Non-pigmented ciliary epithelial cell (primary cell): Measurements from ENCODE around the gene RNASEH2B.

ENCODE experiments used
- DNase-seq: peaks from one replicate; pipeline ENCODE4 v3.0.0-alpha.2; 2010; ENCODE audit warnings: low read depth

RNASEH2B gene

DNA sequence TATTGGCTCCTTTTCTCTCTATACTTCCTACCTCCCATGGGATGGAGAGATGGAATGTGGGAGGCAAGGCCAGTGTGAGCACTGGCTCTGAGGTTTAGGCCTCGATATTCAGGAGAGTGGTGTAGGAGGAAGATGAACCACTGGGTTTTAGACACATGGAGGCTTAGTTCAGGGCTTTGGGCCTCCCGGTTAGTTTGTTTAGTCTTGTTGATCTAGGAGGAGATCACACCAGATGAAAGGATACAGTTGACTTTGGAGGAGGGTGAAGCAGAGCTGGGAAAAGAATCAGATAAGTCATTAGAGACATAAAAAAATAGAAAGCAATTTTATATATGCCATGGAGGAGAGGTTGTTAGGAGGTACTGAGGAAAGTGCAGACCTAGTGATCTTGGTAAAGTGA is 30.9 kb downstream of the RNASEH2B start:
- no peak for DNase-seq

DNA sequence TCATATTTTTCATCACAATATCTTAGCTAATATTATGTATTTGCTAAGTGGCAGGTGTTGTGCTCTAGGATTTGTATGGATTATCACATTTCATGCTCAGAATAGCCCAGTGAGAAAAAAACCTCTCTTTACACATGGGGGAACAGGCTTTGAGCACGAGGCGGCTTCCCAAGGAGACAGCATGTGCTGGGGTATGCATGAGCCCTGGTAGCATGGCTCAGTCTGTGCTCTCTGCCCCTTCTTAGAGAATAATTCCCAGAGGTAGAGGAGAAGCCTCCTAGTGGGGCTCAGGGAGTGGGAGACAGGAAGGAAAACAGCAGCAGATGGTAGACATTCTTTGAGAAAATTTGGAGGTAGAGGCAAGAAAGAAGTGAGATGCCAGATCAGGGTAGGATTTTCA is 31.6 kb downstream of the RNASEH2B start:
- no peak for DNase-seq

DNA sequence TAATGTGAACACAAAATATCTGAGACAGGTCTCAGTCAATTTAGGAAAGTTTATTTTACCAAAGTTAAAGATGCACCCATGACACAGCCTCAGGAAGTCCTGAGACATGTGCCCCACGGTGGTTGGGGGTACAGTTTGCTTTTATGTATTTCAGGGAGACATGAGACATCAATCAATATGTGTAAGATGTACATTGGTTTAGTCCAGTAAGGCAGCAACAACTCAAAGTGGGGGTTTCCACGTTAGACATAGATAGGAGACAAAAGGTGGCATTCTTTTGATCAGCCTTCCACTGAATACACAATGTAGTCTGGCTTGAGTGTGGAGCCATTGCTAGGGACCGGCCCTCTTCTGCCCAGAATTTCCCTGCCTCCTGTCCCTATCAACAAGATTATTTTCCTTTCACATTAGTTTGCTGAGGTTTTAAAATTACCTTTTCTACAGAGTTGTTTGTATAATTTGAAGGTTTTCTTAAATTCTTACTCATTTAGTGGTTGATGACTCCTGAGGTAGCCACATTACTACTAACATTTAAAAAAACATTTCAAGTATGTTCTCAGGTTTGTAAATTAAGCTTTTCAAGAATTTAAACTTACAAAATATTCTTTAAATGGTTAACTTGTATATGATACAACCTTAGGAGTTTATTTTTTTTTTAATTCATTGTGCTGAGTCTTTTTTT is 33.2 kb downstream of the RNASEH2B start:
- DNase-seq = no peak

DNA sequence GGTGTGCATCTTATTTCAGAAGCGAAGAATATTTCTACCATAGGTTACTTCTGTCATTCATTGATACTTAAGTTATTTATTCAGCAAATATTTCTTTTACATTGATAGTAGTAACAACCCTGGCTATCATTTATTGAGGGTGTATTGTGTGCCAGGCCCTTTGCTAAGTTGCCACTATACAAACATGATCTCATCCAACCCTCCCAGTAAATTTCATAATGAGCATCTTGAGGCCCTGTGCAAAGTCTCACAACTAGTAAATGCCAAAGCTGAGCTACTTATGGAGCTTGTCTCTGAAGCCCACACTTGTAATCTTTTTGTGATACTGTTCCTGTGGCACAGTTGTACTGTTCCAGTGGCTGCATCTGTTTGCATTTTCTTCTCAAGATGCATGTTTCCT is 36.1 kb downstream of the RNASEH2B start:
- DNase-seq = no peak

DNA sequence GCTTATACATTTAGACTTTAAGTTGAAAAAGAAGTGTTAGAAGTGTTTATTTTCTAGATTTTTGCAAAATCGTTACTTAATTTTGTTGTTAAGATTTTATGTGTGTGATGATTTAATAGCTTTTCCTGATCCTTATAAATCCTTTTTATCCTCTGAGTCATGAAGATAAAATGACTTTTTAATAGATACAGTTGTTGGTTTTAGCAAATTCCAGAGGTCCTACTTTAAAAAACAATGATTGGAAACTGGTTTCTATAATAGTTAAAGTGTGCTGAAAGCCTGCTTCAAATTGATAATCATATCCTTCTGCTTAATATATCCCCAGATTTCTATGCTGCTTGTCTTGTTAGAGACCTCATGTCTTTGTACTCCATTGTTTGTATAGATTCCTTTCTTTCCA is 39.0 kb downstream of the RNASEH2B start:
- no peak for DNase-seq

DNA sequence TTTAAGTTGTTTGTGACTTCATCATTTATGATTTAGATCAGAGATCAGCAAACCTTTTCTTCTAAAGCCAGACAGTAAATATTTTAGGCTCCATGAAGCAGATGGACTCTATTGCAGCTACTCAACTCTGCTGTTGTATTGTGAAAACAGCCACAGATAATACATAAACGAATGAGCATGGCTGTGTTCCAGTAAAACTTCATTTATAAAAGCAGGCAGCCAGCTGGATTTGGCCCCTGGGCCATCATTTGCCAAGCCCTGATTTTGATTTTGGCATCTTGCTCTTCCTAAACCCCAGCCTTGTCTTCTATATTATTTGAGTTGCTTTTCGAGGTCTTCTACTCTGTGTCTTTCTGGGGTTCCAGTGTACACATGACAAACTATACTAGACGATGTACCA is 41.3 kb downstream of the RNASEH2B start:
- DNase-seq = no peak

DNA sequence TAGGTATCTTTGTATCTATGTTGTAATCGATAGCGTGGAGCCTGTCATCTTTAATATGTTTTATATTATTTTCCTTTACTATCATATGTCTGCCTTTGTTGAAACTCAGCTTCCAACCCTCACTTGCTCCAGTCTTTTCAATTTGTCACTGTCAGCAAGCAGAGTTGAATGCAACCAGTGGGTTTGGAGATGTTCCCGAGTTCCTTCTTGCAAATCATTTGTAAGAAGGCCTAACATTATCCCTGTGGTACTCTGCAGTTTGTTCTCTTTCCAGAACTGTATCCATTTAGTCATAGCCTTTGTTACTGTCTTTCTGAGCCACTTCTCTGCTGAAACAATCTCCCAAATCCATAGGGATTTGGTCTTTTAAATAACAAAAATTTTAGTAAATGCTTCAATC is 41.8 kb downstream of the RNASEH2B start:
- no peak for DNase-seq

DNA sequence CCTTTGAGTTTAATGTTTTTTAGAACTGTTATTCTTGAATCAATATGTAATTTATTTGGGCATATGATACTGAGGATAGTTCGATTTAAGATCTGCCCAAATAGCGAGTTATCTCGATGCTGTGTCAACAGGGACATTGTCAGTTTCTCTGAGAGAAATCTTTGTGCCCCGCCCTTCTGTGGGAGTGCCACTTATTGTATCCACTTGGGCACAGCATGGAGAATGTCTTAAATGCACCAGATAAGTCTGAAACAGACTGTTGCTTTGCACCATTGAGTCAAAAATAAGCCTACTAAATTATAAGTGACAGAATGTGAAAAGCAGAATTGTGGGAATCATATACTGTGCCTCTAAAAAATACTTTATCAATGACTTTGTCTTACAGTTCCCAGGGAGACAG is 45.6 kb downstream of the RNASEH2B start:
- DNase-seq = no peak

DNA sequence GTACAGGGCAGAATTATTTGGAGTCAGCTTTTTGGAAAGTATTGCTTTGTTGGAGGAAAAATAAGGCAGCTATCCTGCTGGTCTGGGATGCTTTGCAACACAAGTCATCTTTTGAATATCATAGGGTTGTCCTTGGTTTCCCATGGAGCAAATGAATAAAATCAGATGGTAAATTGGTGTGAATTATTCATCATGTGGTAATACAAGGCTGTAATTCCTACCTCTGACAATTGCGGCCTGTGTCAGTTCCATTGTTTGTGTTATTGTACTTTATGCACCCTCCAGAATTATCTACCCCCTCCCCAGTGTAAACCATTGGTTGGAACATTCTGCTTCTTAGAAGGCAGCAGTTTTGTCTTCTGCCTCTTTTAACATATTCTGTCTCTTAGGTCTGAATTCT is 46.2 kb downstream of the RNASEH2B start:
- DNase-seq = no peak

DNA sequence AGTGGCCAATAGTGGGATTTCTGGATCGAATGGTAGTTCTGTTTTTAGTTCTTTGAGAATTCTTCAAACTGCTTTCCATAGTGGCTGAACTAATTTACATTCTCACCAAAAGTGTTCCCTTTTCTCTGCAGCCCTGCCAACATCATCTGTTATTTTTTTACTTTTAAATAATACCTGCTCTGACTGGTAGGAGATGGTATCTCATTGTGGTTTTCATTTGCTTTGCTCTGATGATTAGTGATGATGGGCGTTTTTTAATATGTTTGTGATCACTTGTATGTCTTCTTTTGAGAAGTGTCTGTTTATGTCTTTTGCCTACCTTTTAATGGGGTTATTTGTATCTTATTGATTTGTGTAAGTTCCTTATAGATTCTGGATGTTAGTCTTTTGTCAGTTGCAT is 48.0 kb downstream of the RNASEH2B start:
- DNase-seq = no peak

DNA sequence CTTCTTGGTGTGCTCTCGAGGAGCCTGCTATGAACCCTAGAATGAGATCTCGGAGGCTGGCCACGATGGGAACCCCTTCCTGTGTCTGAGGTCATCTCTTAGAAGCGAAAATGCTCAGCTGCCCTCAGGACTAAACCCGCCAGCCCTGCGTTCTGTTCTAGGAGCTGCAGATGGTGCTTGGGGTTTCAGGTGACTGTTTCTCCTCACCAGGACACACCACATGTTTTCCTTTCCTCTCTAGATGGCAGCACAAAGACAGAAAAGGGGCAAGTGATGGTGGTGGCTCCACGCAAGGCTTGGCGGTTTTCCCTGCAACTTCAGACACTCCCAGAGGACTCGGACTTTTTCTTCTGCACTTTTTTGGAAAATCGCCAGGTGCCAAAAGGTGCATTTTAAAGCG is 60.1 kb downstream of the RNASEH2B start:
- DNase-seq = no peak

DNA sequence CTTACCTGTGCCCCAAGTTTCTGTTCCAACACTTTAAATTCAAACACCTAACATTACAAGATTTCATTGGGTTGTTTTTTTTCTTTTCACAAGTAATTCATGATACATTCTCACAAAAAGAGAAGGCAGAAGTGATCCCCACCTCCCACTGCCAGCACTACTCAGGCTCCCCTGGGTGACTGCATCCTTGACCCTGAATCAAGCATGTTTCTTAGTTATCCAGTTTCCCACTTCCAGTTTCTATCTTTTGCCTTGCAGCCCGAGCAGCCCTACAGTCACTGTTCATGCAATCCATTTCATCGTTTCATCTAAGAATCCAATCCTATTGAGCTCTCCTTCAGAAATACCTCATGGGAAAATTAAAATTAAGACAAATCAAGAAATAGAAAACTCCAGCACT is 61.4 kb downstream of the RNASEH2B start:
- DNase-seq = no peak

DNA sequence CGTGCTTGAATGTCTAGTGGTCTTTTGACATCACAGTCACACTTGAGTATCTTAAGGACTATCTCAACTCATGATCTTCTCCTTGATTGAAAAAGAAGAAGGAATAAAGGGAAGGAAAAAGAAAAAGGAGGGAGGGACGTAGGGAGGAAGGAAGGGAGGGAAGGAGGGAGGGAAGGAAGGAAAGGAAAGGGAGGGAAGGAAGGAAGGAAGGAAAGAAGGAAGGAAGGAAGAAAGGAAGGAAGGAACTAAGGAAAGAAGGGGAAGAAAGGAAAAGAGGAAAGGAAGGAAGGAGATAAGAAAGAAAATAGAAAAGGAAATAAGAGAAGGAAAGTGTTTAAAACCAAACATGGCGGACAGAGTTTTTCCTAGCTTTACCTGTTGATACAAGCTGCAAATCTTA is 64.7 kb downstream of the RNASEH2B start:
- no peak for DNase-seq

DNA sequence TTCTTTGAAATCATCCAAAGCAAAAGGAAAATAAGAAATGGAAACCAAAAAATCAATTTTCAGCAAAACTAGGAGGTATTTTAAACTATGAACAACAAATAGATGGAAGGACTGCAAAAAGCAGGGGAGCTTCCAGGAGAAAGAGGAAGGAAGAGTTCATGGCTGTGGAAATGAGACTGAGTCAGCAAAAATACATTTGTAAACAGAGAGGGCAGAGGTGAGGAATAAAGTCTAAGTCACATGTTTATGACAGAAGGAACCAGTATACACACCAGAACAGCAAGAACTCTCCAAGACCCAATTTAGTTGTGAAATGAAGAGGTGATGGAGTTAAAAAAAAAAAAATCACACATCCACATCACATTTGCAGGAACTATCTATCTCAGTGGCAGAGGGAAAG is 69.6 kb downstream of the RNASEH2B start:
- no peak for DNase-seq

DNA sequence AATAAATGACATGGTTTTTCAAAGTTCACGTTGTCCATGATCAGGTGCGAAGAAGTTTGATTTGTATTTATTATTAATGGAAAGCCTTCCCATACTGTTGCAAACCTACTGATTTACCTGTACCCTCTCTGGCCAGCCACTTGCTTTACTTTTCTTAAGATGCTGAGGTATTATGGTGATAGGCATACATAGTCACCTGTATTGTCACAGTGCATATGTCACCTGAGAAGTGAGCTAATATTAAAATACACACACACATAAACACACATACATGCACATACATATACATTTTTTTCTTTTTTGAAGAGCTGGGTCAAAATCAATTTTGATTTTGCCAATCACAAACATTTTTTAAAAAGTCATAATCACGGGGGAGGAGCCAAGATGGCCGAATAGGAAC is 72.1 kb downstream of the RNASEH2B start:
- DNase-seq = no peak

DNA sequence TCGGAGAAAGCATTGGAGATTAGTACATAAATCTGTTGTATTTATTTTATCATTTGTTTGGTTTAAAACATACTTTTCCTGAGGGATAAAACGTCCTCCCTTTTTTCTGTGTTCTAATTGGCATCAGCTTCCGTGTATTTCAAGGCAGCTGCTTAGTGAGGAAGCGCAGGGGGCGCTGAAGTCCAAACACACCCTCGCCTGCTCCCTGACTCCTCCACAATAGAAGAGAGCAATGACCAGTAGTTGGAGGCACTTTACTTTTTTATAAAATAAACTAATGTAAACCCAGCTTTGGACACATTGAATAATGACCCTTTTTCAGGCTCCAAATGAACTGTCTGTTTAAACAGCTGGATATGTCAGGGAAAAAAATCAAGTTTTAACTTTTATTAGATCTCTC is 79.9 kb downstream of the RNASEH2B start:
- DNase-seq = no peak

DNA sequence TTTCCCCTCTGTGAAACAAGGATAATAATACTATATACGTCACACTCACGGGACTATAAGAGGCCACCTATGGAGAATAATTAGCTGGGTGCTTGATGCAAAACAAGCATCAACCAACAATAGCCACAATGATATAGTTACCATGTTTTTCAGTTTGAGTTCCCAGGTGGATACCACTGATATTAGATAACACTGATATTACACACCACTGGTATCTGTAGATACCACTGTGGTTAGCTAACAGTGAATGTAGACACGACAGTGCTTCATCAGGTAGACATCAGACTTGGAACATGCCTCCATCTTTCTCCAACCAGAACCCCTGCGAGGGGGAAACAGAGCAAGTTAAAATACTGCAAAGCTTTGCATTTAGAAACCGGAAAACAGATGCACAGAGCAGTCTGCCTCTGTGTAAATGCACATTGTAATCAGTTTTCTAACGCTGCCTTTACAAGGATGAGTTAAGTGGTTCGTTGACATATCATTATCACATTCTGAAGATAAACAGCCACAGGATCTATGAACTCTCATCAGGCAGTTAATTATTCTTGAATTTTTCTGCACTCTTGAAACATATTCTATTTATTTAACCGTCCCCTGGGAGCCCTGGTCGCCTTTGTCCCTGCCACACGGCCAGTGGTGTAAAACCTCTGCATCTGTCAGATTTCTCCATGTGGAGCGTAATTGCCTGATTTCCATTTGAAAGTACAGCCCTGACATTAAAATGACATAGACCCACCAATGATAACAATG is 80.7 kb downstream of the RNASEH2B start:
- DNase-seq = no peak

DNA sequence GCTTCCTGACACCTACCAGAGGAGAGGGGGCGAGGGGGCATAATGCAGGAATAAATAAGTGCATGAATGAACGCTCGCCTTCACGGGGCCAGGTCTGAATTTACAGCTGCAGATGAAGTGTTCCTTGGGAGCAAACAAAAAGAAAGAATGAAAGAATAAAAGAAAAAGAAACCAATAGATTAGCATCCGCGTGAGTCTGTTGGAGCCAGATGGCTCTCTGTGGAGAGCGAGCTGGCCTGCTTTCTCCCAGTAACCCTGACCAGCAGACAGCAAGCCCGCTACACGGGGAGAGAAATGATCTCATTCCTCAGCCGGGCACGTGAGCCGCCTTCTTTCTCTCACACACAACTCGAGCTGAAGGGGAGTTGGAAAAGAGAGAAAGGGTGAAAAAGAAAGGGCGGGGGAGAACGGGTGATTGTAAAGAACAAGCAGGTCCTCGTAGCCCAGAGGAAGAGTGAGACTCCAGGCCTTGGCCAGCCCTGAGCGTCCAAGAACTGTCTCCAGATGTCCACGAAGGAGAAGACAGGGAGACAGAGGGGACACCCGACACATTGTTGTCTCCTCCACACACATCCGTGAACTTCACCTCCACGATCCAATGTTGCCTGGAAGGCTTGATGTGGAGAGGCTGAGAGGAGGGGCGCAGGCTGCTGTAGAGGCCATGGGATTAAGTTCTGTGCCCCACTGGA is 81.4 kb downstream of the RNASEH2B start:
- peak; percentile 9 for DNase-seq

DNA sequence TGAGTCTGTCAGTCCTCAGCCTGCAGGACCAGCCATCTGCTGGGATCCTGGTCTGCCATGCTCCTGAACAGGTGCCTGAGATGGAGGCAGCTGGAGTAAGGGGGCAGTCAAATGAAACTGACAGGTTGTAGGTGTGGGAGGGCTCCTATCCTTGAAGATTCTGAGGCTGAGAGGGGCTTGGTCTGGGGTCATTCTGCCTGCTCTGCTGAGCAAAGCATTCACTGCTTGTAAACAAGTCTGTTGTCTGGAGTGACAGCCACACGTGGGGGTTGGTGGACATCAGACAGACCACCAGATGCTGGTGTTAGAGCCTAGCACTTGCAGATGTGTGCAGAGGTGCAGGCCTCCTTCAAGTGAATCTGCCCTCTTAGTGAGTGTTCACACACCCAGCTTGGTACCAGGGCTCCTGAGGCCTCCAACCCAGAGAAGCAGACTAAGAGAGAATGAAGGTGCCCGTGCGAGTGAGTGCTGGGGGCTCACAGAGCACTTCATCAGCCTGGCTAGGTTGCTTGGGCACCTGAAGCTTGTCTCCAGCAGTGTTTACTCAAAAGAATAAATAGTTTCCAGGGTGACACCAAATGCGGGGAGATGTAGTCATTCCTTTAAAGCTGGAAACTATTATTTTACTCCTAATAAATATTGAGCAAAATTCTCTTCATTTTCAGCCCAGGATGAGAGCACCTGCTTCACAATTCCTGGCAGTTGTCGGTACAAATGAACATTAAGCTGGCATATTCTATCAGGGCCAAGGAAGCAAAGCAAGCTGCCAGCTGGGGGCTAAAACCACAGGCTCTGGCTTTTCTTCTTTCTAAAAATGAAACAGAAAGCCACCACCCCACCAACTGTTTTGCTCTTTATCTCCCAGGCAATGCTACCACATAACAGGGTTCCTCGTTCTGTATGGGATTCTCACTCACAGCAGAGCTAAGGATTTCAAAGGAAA is 82.3 kb downstream of the RNASEH2B start:
- no peak for DNase-seq

DNA sequence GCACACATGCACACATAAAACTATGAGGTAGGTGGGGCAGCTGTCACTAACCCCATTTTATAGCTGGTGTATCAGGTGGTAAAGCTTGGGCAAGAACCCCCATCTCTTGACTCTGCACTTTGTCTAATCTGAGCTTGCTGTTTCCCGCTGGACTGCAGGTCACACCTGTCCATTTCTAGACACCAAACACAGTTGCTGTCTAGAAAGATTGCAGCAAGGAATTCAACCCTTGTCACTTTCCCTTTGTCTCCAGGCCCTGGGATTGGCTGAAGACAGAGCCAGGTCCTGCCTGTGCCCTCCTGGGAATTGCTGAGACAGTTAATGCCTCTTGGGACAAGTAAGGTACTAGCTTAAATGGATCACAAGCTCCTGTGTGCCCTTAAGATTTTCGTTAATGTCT is 83.8 kb downstream of the RNASEH2B start:
- no peak for DNase-seq

DNA sequence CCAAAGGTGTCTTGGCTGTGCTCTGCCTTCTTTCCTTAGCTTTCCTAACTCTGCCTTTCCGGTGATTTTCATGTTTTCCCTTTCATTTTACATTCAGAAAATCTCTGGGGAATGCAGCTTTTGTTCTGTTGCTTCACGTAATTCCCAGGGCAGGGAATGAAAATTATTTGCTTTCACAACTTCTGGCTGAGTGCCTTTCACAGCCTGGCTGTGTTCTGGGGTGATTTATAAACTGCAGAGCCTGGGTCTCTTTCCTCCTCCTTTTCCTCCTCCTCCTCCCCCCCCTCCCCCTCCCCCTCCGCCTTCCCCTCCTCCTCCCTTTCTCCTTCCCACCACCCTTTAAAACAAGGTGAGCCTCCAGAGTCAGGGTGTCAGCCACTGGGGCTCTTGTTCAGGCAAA is 84.3 kb downstream of the RNASEH2B start:
- DNase-seq = no peak

DNA sequence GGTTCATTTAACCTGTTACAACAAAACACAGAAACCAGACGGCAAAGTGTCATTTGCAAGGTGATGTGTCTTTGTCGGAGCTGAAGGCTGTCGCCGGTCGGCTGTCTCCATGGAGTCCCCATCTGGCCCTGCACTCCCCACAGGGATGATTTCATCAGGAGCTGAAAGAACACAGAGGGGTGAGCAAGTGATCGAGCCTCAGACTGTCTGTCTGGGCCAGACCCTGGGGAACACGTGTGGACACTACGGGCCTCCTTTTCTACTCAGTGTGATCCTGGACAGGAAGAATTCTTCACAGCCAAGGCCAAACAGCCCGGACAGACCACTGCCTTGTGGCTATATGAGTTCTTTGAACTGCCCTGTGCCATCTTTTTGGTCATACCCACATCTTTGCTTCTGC is 85.1 kb downstream of the RNASEH2B start:
- DNase-seq = no peak
